ENCODE measurements around the gene CDC42EP3.
A peak's percentile ranks its signal among the peaks of the same experiment; 100 is the strongest.

The CDC42EP3 gene

DNA sequence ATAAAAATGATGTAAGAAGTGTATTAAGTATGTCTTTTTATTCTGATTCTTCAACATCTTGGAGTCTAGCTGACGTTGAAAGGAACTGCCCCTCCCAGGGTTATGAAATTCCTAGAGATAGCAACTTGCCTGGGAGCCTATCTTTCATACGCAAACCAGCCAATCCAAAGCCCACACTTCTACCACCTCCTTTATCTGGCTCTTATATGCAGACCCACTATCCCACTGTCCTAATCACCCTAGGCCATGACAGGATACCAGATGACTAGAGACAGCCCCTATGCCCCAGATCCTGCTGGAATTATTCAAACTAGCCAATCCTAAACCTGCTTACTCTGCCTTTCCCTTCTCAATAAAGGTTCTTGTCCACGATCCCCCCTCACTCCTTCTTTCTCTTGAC is 11.8 kb upstream of the CDC42EP3 start:
- Histone ChIP-seq H3K9me3 (ENCODE audit: control insufficient read depth in 1 of 2, low read length in 2 of 2) (no peaks in the 10 kb centered on the region), H3K36me3 (ENCODE audit: control insufficient read depth in 1 of 2, insufficient read depth in 2 of 2, low read length in 2 of 2) (no peaks in the 10 kb centered on the region), H3K4me1 (ENCODE audit: control insufficient read depth in 1 of 2, insufficient read depth in 2 of 2, low read length in 2 of 2) (no peaks in the 10 kb centered on the region), H3K4me3 (ENCODE audit: low read depth in 1 of 2, low read length in 2 of 2) (no peak overlapping the region), H3K27ac (ENCODE audit: low read length) (no peak overlapping the region), H3K27me3 (ENCODE audit: low read depth, low read length) (no peaks in the 10 kb centered on the region)

GRCh38 chr2:37682473-37682872 is 11.0 kb upstream of the CDC42EP3 start:
- Histone ChIP-seq H3K36me3 (ENCODE audit: control insufficient read depth in 1 of 2, insufficient read depth in 2 of 2, low read length in 2 of 2) (no peaks in the 10 kb centered on the region), H3K27ac (ENCODE audit: low read length) (no peak overlapping the region), H3K9me3 (ENCODE audit: control insufficient read depth in 1 of 2, low read length in 2 of 2) (no peaks in the 10 kb centered on the region), H3K27me3 (ENCODE audit: low read depth, low read length) (no peaks in the 10 kb centered on the region), H3K4me1 (ENCODE audit: control insufficient read depth in 1 of 2, insufficient read depth in 2 of 2, low read length in 2 of 2) (no peaks in the 10 kb centered on the region), H3K4me3 (ENCODE audit: low read depth in 1 of 2, low read length in 2 of 2) (no peak overlapping the region)

- H3K9me3 ChIP-seq (ENCODE audit: control insufficient read depth in 1 of 2, low read length in 2 of 2), result no peaks in the 10 kb centered on the region
- no peaks in the 10 kb centered on the region for H3K4me1 ChIP-seq (ENCODE audit: control insufficient read depth in 1 of 2, insufficient read depth in 2 of 2, low read length in 2 of 2)
- H3K27me3 ChIP-seq (ENCODE audit: low read depth, low read length), result no peaks in the 10 kb centered on the region
- H3K36me3 ChIP-seq (ENCODE audit: control insufficient read depth in 1 of 2, insufficient read depth in 2 of 2, low read length in 2 of 2), result no peaks in the 10 kb centered on the region
- no peak overlapping the region for H3K4me3 ChIP-seq (ENCODE audit: low read depth in 1 of 2, low read length in 2 of 2)
- H3K27ac ChIP-seq (ENCODE audit: low read length), result no peak overlapping the region
These were observed 10.1 kb upstream of the CDC42EP3 start for GRCh38 chr2:37681587-37681986.

DNA sequence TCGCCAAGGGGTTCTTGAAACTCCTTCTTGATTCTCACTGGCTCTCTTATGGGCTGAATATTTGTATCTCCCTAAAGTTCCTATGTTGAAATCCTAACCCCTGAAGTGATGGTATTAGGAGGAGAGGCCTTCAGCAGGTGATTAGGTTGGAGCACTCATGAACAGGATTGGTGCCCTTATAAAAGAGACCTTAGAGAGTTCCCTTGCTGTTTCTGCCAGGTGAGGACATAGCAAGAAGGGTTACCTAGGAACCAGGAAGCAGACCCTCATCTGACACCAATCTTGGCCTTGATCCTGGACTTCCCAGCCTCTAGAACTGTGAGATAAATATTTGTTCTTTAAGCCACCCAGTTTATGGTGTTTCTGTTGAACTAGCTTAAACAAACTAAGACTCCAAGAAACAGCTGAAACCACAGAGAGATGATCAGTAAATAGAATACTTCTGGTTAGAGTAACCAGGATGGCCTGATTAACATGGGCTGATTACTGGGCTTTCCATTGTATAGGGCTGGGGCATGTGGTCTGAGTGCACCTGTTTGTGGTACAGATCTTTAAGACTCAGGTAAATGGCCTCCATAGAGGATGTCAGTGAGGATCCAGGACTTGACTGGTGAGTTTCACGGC is 7.7 kb upstream of the CDC42EP3 start:
- H3K27me3 ChIP-seq (ENCODE audit: low read depth, low read length), result no peaks in the 10 kb centered on the region
- H3K27ac ChIP-seq (ENCODE audit: low read length), result no peak overlapping the region
- H3K36me3 ChIP-seq (ENCODE audit: control insufficient read depth in 1 of 2, insufficient read depth in 2 of 2, low read length in 2 of 2), result no peaks in the 10 kb centered on the region
- no peaks in the 10 kb centered on the region for H3K9me3 ChIP-seq (ENCODE audit: control insufficient read depth in 1 of 2, low read length in 2 of 2)
- H3K4me1 ChIP-seq (ENCODE audit: control insufficient read depth in 1 of 2, insufficient read depth in 2 of 2, low read length in 2 of 2), result no peaks in the 10 kb centered on the region
- no peak overlapping the region for H3K4me3 ChIP-seq (ENCODE audit: low read depth in 1 of 2, low read length in 2 of 2)

GRCh38 chr2:37676274-37676673 is 4.8 kb upstream of the CDC42EP3 start:
- Histone ChIP-seq H3K36me3 (ENCODE audit: control insufficient read depth in 1 of 2, insufficient read depth in 2 of 2, low read length in 2 of 2) (no peaks in the 10 kb centered on the region), H3K27me3 (ENCODE audit: low read depth, low read length) (no peaks in the 10 kb centered on the region), H3K9me3 (ENCODE audit: control insufficient read depth in 1 of 2, low read length in 2 of 2) (no peaks in the 10 kb centered on the region), H3K27ac (ENCODE audit: low read length) (no peak overlapping the region), H3K4me3 (ENCODE audit: low read depth in 1 of 2, low read length in 2 of 2) (no peak overlapping the region), H3K4me1 (ENCODE audit: control insufficient read depth in 1 of 2, insufficient read depth in 2 of 2, low read length in 2 of 2) (no peaks in the 10 kb centered on the region)

- Histone ChIP-seq H3K4me3 (ENCODE audit: low read depth in 1 of 2, low read length in 2 of 2) (no peak overlapping the region), H3K27me3 (ENCODE audit: low read depth, low read length) (no peaks in the 10 kb centered on the region), H3K4me1 (ENCODE audit: control insufficient read depth in 1 of 2, insufficient read depth in 2 of 2, low read length in 2 of 2) (peaks cover 0 to 5% of the 10 kb centered on the region in 2 donors), H3K36me3 (ENCODE audit: control insufficient read depth in 1 of 2, insufficient read depth in 2 of 2, low read length in 2 of 2) (no peaks in the 10 kb centered on the region), H3K9me3 (ENCODE audit: control insufficient read depth in 1 of 2, low read length in 2 of 2) (no peaks in the 10 kb centered on the region), H3K27ac (ENCODE audit: low read length) (no peak overlapping the region)
These were observed 3.5 kb upstream of the CDC42EP3 start for GRCh38 chr2:37674946-37675345.

DNA sequence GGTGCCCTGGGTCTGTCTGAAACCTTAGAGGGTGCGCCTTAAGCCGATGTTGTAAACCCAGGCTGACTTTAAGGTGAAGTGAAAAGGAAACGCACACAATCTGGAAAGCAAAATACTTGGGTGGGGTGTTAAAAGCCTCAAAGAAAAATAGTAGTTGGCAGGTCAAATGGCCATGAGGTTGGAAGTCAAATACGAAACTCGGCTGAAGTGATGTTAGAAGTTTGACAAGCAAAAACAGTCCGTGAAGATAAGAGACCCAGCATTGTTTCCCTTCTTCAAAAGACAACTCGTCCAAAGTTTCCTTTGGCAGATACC is 1.4 kb upstream of the CDC42EP3 start:
- peak overlapping the region; percentile 62 to 93 for H3K4me3 ChIP-seq (ENCODE audit: low read depth in 1 of 2, low read length in 2 of 2)
- H3K27ac ChIP-seq (ENCODE audit: low read length), result peak overlapping the region; percentile 75
- no peaks in the 10 kb centered on the region for H3K36me3 ChIP-seq (ENCODE audit: control insufficient read depth in 1 of 2, insufficient read depth in 2 of 2, low read length in 2 of 2)
- no peaks in the 10 kb centered on the region for H3K9me3 ChIP-seq (ENCODE audit: control insufficient read depth in 1 of 2, low read length in 2 of 2)
- peaks cover 0 to 17% of the 10 kb centered on the region in 2 donors for H3K4me1 ChIP-seq (ENCODE audit: control insufficient read depth in 1 of 2, insufficient read depth in 2 of 2, low read length in 2 of 2)
- no peaks in the 10 kb centered on the region for H3K27me3 ChIP-seq (ENCODE audit: low read depth, low read length)

- H3K4me3 ChIP-seq (ENCODE audit: low read depth in 1 of 2, low read length in 2 of 2), result peak overlapping the region; percentile 62 to 93
- H3K9me3 ChIP-seq (ENCODE audit: control insufficient read depth in 1 of 2, low read length in 2 of 2), result no peaks in the 10 kb centered on the region
- peaks cover 0 to 22% of the 10 kb centered on the region in 2 donors for H3K4me1 ChIP-seq (ENCODE audit: control insufficient read depth in 1 of 2, insufficient read depth in 2 of 2, low read length in 2 of 2)
- no peaks in the 10 kb centered on the region for H3K27me3 ChIP-seq (ENCODE audit: low read depth, low read length)
- H3K36me3 ChIP-seq (ENCODE audit: control insufficient read depth in 1 of 2, insufficient read depth in 2 of 2, low read length in 2 of 2), result no peaks in the 10 kb centered on the region
- peak overlapping the region; percentile 75 for H3K27ac ChIP-seq (ENCODE audit: low read length)
These were observed 845 bp upstream of the CDC42EP3 start for GRCh38 chr2:37672104-37672869.

DNA sequence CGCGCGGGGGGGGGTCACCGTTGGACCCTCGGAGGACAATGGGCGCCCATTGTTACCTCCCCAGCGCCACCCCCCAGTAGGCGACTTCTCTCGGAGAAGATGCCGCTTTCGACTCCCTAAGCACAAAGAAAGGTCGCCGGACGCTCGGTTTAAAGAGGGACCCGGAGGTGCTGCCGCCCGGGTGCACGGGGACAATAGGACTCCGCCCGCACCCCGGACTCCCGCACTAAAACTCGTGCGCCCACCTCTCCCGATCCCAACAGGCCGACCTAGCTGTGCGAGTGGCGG is 318 bp upstream of the CDC42EP3 start:
- H3K4me3 ChIP-seq (ENCODE audit: low read depth in 1 of 2, low read length in 2 of 2), result peak overlapping the region; percentile 62 to 93
- peaks cover 0 to 27% of the 10 kb centered on the region in 2 donors for H3K4me1 ChIP-seq (ENCODE audit: control insufficient read depth in 1 of 2, insufficient read depth in 2 of 2, low read length in 2 of 2)

GRCh38 chr2:37670378-37671008 is 949 bp downstream of the CDC42EP3 start:
- Histone ChIP-seq H3K36me3 (ENCODE audit: control insufficient read depth in 1 of 2, insufficient read depth in 2 of 2, low read length in 2 of 2) (no peaks in the 10 kb centered on the region), H3K4me3 (ENCODE audit: low read depth in 1 of 2, low read length in 2 of 2) (peak overlapping the region; percentile 85 to 93), H3K27ac (ENCODE audit: low read length) (peak overlapping the region; percentile 86), H3K9me3 (ENCODE audit: control insufficient read depth in 1 of 2, low read length in 2 of 2) (no peaks in the 10 kb centered on the region), H3K27me3 (ENCODE audit: low read depth, low read length) (no peaks in the 10 kb centered on the region), H3K4me1 (ENCODE audit: control insufficient read depth in 1 of 2, insufficient read depth in 2 of 2, low read length in 2 of 2) (peaks cover 0 to 36% of the 10 kb centered on the region in 2 donors)

More for the DNA sequence above, 318 bp upstream of the CDC42EP3 start:
- Histone ChIP-seq H3K36me3 (ENCODE audit: control insufficient read depth in 1 of 2, insufficient read depth in 2 of 2, low read length in 2 of 2) (no peaks in the 10 kb centered on the region), H3K27me3 (ENCODE audit: low read depth, low read length) (no peaks in the 10 kb centered on the region), H3K9me3 (ENCODE audit: control insufficient read depth in 1 of 2, low read length in 2 of 2) (no peaks in the 10 kb centered on the region), H3K27ac (ENCODE audit: low read length) (peak overlapping the region; percentile 75)

- peak overlapping the region; percentile 86 for H3K27ac ChIP-seq (ENCODE audit: low read length)
- H3K4me3 ChIP-seq (ENCODE audit: low read depth in 1 of 2, low read length in 2 of 2), result peak overlapping the region; percentile 85 to 93
- H3K27me3 ChIP-seq (ENCODE audit: low read depth, low read length), result no peaks in the 10 kb centered on the region
- peaks cover 0 to 42% of the 10 kb centered on the region in 2 donors for H3K4me1 ChIP-seq (ENCODE audit: control insufficient read depth in 1 of 2, insufficient read depth in 2 of 2, low read length in 2 of 2)
- no peaks in the 10 kb centered on the region for H3K9me3 ChIP-seq (ENCODE audit: control insufficient read depth in 1 of 2, low read length in 2 of 2)
- H3K36me3 ChIP-seq (ENCODE audit: control insufficient read depth in 1 of 2, insufficient read depth in 2 of 2, low read length in 2 of 2), result peaks cover 0 to 3% of the 10 kb centered on the region in 2 donors
These were observed 2.0 kb downstream of the CDC42EP3 start for GRCh38 chr2:37669446-37669845.
